SK-N-MC (cell line): ENCODE measurements around the gene GCSH.

ENCODE experiments used
- EZH2 ChIP-seq: fragments of 200-600 bp; sonication (generic); IDR thresholded peaks from one replicate; pipeline ENCODE4 v1.6.1; 2017; ENCODE audit warnings: antibody characterized with exemption
- FOXP2 ChIP-seq: optimal IDR thresholded peaks from 2 replicates; pipeline ENCODE3; 2011; ENCODE audit warnings: mild to moderate bottlenecking, moderate library complexity; ENCODE audit not compliant: insufficient read depth; ENCODE audit errors: extremely low read length, control extremely low read depth
- POLR2AphosphoS5 ChIP-seq: IDR thresholded peaks from 2 replicates; pipeline ENCODE4 v1.6.1; 2012; ENCODE audit warnings: mild to moderate bottlenecking, low read depth, low read length, borderline replicate concordance

- TF ChIP-seq POLR2AphosphoS5 (no peak), EZH2 (no peak), FOXP2 (no peak)
Measured at GRCh38 chr16:81066681-81067080, 29.5 kb downstream of the GCSH start.
